Limb (tissue), 2 donors: ENCODE data around the gene NOS1.

Experiments
- DNase-seq, 2 donors: peaks; one replicate each; pipeline ENCODE4 v3.0.0-alpha.2; 2016; ENCODE audit errors: extremely low spot score in 2 of 2

NOS1 gene

DNA sequence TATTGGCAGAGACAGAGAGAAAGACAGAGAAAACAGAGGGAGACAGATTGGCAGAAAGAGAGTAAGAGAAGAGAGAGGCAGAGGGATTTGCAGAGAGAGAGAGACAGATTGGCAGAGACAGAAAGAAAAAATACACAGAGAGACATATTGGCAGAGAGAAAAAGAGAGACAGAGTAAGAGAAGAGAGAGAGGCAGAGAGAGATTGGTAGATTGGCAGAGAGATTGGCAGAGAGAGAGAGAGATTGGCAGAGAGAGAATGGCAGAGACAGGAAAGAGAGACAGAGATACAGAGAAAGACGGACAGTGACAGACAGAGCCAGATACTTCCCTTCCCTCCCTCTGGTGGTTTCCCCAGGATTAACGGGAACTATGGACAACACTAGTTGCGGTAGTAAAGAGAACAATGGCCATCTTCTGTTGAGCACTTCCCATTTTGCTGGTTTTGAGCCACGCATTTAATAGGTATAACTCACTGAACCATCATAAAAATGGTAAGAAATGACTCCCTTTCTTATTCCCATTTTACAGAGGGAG is 2.6 kb upstream of the NOS1 start:
- DNase-seq: no peak

DNA sequence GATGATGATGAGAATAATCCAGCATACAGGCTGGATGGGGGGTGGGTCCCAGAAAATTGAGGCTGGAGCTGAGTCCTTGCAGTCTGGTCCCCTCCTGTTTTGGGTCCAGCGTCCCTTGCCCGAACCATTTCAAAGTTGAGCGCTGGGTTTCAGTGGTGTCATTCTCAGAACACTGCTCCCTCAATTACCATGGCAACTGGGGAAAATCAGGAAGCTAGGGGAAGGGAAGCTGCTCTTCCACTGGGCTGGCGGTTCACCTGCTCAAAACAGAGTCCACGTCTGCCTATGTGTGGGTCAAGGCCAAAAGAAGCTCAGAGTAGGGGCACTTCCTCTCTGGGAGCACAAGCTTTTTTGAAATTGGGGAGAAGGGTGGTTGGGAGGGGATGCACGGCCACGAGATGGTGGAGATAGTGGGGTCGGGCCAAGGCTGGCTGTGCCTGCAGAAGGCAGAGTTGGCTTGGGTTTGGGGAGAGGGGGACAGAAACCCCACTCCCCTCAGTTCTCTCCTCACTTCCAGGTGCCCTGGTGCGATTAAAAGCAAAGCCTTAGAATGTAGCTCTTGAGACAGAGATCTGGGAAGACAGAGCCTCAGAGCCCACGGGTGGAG is 1.7 kb upstream of the NOS1 start:
- DNase-seq: no peak

DNA sequence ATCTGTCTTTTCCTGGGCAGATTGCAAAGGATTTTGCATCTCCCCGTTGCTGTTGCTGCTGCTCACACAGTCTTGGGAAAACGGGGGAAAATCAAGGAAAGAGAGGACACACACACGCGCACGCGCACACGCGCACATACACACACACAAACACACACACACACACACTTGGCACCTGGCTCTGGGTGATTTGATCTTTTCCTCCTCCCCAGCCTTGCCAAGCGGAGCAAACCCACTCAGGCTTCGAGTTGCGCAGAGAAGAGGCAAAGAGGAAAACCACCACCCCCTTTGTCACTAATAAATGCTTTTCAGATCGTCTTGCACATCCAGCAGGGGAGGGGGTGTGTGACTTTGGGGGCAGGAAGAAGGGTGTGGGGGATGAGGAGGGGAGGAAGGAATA is 965 bp upstream of the NOS1 start:
- DNase-seq: no peak

DNA sequence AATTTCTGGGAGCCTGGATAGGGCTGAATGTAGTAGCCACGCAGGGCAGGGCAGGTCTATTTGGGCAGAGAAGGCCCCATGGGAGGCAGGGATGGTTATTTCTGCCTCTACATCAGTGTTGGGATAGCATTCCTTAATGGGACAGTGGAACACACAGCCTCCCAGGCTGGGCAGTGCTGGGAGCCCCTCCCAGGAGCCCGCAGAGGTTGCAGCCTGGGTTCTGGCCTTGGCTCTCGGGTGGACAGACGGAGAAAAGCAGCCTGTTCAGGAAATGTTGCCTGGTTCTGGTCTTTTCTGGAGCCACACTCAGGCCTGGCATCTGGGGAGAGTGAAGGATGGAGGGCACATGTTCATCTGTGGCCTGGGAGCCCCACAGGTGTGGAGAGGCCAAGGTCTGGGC is 479 bp upstream of the NOS1 start:
- DNase-seq: no peak

- DNase-seq: peak in 1 of 2 donors; percentile 39
Measured at GRCh38 chr12:117360551-117361346, 677 bp downstream of the NOS1 start.

DNA sequence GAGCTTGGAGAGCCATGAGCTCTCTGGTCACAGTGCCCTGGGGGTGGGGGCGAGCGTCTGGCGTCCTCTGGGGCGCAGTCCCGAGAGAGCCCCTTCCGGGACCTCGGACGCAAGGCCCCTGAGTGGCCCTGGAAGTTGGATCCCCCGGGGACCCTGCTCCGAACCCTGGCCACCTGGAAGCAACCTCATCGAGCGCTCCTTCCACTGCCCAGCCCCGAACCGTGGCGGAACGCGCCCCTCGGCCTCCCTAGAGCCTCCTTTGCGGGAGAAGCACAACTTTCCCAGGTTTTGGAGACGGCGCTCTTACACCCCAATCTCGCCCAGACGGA is 1.2 kb downstream of the NOS1 start:
- DNase-seq: no peak

GRCh38 chr12:117359029-117359845 is 2.2 kb downstream of the NOS1 start:
- no peak for DNase-seq

DNA sequence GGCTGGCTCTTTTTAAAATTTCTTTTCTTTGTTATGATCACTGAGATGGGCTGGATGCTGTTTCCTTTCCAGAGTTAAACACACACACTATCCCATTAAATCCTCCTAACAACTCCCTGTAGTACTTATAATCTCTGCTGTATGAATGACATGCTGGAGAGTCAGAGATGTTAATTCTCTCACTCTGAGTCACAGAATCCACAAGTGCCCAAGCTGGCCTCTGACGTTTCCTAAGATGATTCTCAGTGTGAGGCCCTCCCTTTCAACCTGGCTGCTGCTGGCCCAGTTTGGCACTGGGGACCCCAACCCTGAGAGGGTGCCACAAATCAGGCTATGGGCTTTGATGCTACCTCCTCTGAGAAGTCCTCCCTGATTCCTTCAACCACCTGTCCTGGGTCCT is 5.4 kb downstream of the NOS1 start:
- no peak for DNase-seq

- no peak for DNase-seq
Measured at GRCh38 chr12:117352883-117353282, 8.5 kb downstream of the NOS1 start.

DNA sequence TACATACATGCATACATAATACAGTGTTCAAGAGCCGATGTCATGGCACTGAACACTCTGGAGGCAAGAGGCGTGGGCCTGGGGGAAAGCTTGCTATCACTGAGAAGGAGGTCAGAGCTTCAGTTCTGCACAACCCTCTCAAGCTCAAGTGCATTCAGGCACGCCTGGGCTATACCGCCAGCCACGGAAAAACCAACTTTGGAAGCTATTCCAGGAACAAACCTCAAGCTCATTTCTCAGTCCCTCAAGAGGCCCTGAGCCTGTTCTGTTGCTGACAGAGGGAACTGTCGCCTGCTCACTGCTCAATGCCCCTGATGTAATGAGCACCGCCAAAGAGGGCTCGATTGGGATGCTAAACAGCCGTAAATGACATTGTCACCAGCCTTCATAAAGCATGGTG is 9.2 kb downstream of the NOS1 start:
- no peak for DNase-seq

DNA sequence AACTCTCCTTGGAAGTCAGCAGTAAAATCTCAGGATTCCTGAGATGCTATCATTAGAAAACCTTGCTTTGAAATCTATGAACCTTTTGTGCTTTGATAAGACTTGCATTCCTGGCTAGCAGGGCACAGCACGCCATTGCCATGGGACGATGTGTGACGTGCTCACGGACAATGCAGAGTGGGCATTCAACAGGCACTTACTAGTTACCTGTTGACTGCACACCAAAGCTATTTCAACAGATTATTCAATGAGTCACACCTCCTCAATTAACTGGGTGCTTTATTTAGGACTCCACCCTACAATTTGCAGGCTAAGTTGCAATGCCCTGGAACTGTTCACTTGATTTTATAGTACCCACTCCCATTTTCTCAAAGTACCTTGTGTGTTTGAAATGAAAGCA is 11.3 kb downstream of the NOS1 start:
- DNase-seq: no peak

- no peak for DNase-seq
Measured at GRCh38 chr12:117347588-117347987, 13.8 kb downstream of the NOS1 start.

- no peak for DNase-seq
Measured at GRCh38 chr12:117344716-117345115, 16.7 kb downstream of the NOS1 start.

DNA sequence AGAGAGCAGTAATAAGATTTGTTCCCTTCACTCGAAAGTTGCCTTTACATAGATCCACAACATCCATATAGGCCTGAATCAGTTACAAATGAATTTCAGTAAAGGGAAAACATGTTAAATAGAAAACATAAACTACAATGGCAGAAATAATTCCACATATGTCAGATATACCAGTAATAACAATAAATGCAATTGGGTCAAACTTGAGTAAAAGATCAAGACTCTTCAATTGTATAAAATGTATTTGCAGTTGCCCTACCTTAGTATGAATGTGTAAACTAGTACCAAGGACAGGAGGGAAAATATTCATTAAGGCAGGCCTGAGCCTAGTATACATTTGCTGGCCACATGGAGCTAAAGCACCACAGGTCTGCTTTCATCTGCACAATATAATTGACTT is 17.6 kb downstream of the NOS1 start:
- DNase-seq: no peak

GRCh38 chr12:117343296-117343695 is 18.1 kb downstream of the NOS1 start:
- no peak for DNase-seq

GRCh38 chr12:117342682-117343081 is 18.7 kb downstream of the NOS1 start:
- no peak for DNase-seq

GRCh38 chr12:117342247-117342646 is 19.2 kb downstream of the NOS1 start:
- DNase-seq: no peak

- no peak for DNase-seq
Measured at GRCh38 chr12:117339104-117339503, 22.3 kb downstream of the NOS1 start.

GRCh38 chr12:117334855-117335587 is 26.4 kb downstream of the NOS1 start:
- peak in 1 of 2 donors; percentile 20 for DNase-seq

- peak in 1 of 2 donors; percentile 21 for DNase-seq
Measured at GRCh38 chr12:117334051-117334450, 27.4 kb downstream of the NOS1 start.

DNA sequence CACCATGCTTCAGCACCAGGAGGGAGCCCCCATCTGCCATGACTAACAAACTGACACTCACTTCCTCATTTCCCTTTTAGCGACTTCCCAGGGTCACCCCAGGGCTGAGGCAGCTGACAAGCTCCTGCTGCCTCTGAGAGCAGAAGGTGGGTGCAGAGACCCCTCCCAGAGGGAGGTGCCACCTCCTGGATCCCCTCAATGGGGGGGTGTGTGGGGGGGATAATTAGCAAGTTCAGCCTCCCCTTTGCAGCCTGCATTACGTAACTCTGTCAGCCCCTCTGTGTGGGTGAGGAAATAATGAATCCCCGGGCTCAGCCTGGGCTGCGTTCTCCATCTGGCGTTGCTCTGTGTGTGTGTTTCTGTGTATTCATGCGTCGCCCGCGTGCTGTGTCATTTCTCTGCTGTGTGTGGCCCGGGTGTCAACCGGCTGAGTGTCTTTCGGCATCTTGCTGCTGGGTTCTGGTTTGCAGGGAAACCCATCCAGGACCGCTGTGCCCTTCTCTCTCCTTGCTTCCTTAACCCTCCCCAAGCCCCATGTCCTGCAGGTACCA is 28.0 kb downstream of the NOS1 start:
- peak in 1 of 2 donors; percentile 52 for DNase-seq
